Urinary bladder (tissue), 4 donors: Measurements from ENCODE around the gene IL2. TPM values are rescaled to one million over a fixed set of nuclear protein-coding genes. Genes with fewer than 3 reads are reported as not detected.
A peak's percentile ranks its signal among the peaks of the same experiment; 100 is the strongest.

ENCODE experiments used
- DNase-seq: peaks from one replicate; pipeline ENCODE4 v3.0.0-alpha.2; 2015; ENCODE audit errors: extremely low spot score
- H3K27ac ChIP-seq: one replicate; pipeline ENCODE4 v1.5.1; 2013; ENCODE audit warnings: low read depth, mild to moderate bottlenecking, moderate library complexity
- H3K36me3 ChIP-seq: one replicate; pipeline ENCODE4 v1.6.1; 2013; ENCODE audit warnings: mild to moderate bottlenecking, moderate library complexity; ENCODE audit not compliant: insufficient read depth
- H3K4me1 ChIP-seq: one replicate; pipeline ENCODE4 v1.6.1; 2013; ENCODE audit warnings: mild to moderate bottlenecking, moderate library complexity; ENCODE audit not compliant: insufficient read depth
- H3K4me3 ChIP-seq: one replicate; pipeline ENCODE4 v1.5.1; 2013; ENCODE audit warnings: low read depth, low read length
- WGBS: extraction: QIAGEN DNeasy Blood & Tissue Kit; methylation state at CpG from one replicate; pipeline ENCODE4 v1.1.7; 2013; 5-methylcytosine and 5-hydroxymethylcytosine counted together
- polyA plus RNA-seq: library from polyadenylated mRNA; stranded (reverse); fragments of 200-250 nt; gene quantifications from one replicate; pipeline ENCODE4 v1.2.3, GENCODE V29; 2013
- total RNA-seq: library from RNA; depleted of rRNA; stranded (reverse); fragments of >200 nt; gene quantifications from one replicate; pipeline ENCODE4 v1.2.3, GENCODE V29; 2014
- donor health status: healthy with polysubstance abuse.
- donor health status: healthy.

The IL2 gene
- total RNA-seq (not detected), polyA plus RNA-seq (not detected)

GRCh38 chr4:122456231-122457116 lies at the start of gene IL2:
Gene IL2 (minus strand): TSS chr4:122456725. CDS start chr4:122456440, 285 bp downstream.
- H3K4me1 ChIP-seq = no peaks in the 10 kb centered on the region
- DNase-seq = no peak
- WGBS = 77% methylated on average over 2 of the region's 2 CpGs

GRCh38 chr4:122503214-122503613 lies 46.7 kb upstream of the IL2 start:
- no peaks in the 10 kb centered on the region for H3K36me3 ChIP-seq
- peaks cover 2% of the 10 kb centered on the region for H3K4me1 ChIP-seq
- DNase-seq = no peak
- H3K4me3 ChIP-seq = no peak overlapping the region
- WGBS = 39% methylated on average over 3 of the region's 3 CpGs
- no peak overlapping the region for H3K27ac ChIP-seq

More at GRCh38 chr4:122456231-122457116, at the start of gene IL2:
- Histone ChIP-seq H3K36me3 (no peaks in the 10 kb centered on the region), H3K4me3 (no peak within 1 kb of the TSS), H3K27ac (no peak within 1 kb of the TSS)

- 52% methylated on average over 4 of the region's 4 CpGs for WGBS
- Histone ChIP-seq H3K27ac (no peak overlapping the region), H3K4me3 (no peak overlapping the region), H3K36me3 (no peaks in the 10 kb centered on the region), H3K4me1 (peaks cover 2% of the 10 kb centered on the region)
- DNase-seq = no peak
These were observed 44.5 kb upstream of the IL2 start for GRCh38 chr4:122500852-122501501.

GRCh38 chr4:122489061-122489460 lies 32.5 kb upstream of the IL2 start:
- no peaks in the 10 kb centered on the region for H3K36me3 ChIP-seq
- H3K4me3 ChIP-seq = no peak overlapping the region
- no peaks in the 10 kb centered on the region for H3K4me1 ChIP-seq
- DNase-seq = no peak
- H3K27ac ChIP-seq = no peak overlapping the region

GRCh38 chr4:122483481-122483880 lies 27.0 kb upstream of the IL2 start:
- H3K4me1 ChIP-seq = no peaks in the 10 kb centered on the region
- H3K4me3 ChIP-seq = no peak overlapping the region
- DNase-seq = no peak
- H3K27ac ChIP-seq = no peak overlapping the region
- WGBS = 51% methylated on average over 4 of the region's 4 CpGs
- no peaks in the 10 kb centered on the region for H3K36me3 ChIP-seq

- Histone ChIP-seq H3K27ac (no peak overlapping the region), H3K36me3 (no peaks in the 10 kb centered on the region), H3K4me1 (no peaks in the 10 kb centered on the region), H3K4me3 (no peak overlapping the region)
- peak; percentile 20 for DNase-seq
- 37% methylated on average over 4 of the region's 4 CpGs for WGBS
These were observed 25.4 kb upstream of the IL2 start for GRCh38 chr4:122481766-122482405.

GRCh38 chr4:122480655-122481487 lies 24.3 kb upstream of the IL2 start:
- H3K27ac ChIP-seq = no peak overlapping the region
- H3K36me3 ChIP-seq = no peaks in the 10 kb centered on the region
- H3K4me1 ChIP-seq = no peaks in the 10 kb centered on the region
- WGBS = 81% methylated on average over 1 of the region's 1 CpG
- H3K4me3 ChIP-seq = no peak overlapping the region
- DNase-seq = no peak

GRCh38 chr4:122479935-122480416 lies 23.5 kb upstream of the IL2 start:
- 29% methylated on average over 5 of the region's 5 CpGs for WGBS
- no peaks in the 10 kb centered on the region for H3K4me1 ChIP-seq
- no peak for DNase-seq
- no peak overlapping the region for H3K4me3 ChIP-seq
- no peaks in the 10 kb centered on the region for H3K36me3 ChIP-seq
- H3K27ac ChIP-seq = no peak overlapping the region

- WGBS = 88% methylated on average over 1 of the region's 1 CpG
- Histone ChIP-seq H3K4me1 (no peaks in the 10 kb centered on the region), H3K36me3 (no peaks in the 10 kb centered on the region), H3K4me3 (no peak overlapping the region), H3K27ac (no peak overlapping the region)
- DNase-seq = no peak
These were observed 20.2 kb upstream of the IL2 start for GRCh38 chr4:122476745-122477144.

- Histone ChIP-seq H3K4me1 (no peaks in the 10 kb centered on the region), H3K36me3 (no peaks in the 10 kb centered on the region), H3K4me3 (no peak overlapping the region), H3K27ac (no peak overlapping the region)
- WGBS = 62% methylated on average over 1 of the region's 1 CpG
- DNase-seq = no peak
These were observed 19.6 kb upstream of the IL2 start for GRCh38 chr4:122476126-122476525.

- Histone ChIP-seq H3K4me1 (no peaks in the 10 kb centered on the region), H3K27ac (no peak overlapping the region), H3K36me3 (no peaks in the 10 kb centered on the region), H3K4me3 (no peak overlapping the region)
- no peak for DNase-seq
- WGBS = 88% methylated on average over 3 of the region's 3 CpGs
These were observed 18.7 kb upstream of the IL2 start for GRCh38 chr4:122475233-122475632.

GRCh38 chr4:122469457-122469856 lies 12.9 kb upstream of the IL2 start:
- 92% methylated on average over 1 of the region's 1 CpG for WGBS
- Histone ChIP-seq H3K27ac (no peak overlapping the region), H3K4me3 (no peak overlapping the region), H3K36me3 (no peaks in the 10 kb centered on the region), H3K4me1 (no peaks in the 10 kb centered on the region)
- DNase-seq = no peak

- DNase-seq = no peak
- 59% methylated on average over 5 of the region's 5 CpGs for WGBS
- H3K27ac ChIP-seq = no peak overlapping the region
- no peaks in the 10 kb centered on the region for H3K4me1 ChIP-seq
- peak overlapping the region; percentile 28 for H3K4me3 ChIP-seq
- no peaks in the 10 kb centered on the region for H3K36me3 ChIP-seq
These were observed 2.1 kb upstream of the IL2 start for GRCh38 chr4:122458625-122459024.
